SK-N-SH treated with all-trans-retinoic acid at 6 μM for 48 hours (cell line): ENCODE measurements around the gene LMNA.

Source experiments
- ATAC-seq: fragments of 200-7000 bp; cut with Tn5 transposase; 3 replicates; pipeline ENCODE4 v1.9.1; 2020; ENCODE audit warnings: mild to moderate bottlenecking, moderate library complexity
- ARNTL ChIP-seq: fragments of 450-650 bp; formaldehyde crosslinking; IDR thresholded peaks from 2 replicates; pipeline ENCODE4 v1.5.0; 2020; ENCODE audit warnings: low read depth, mild to moderate bottlenecking, moderate library complexity, borderline replicate concordance
- CREB5 ChIP-seq: fragments of 250-450 bp; sonication (Bioruptor Pico); IDR thresholded peaks from 2 replicates; pipeline ENCODE4 v1.5.1; 2020; ENCODE audit warnings: low read depth, mild to moderate bottlenecking, moderate library complexity
- CSDC2 ChIP-seq: fragments of 250-450 bp; sonication (Bioruptor Pico); IDR thresholded peaks from 2 replicates; pipeline ENCODE4 v1.5.0; 2020; ENCODE audit warnings: mild to moderate bottlenecking, moderate library complexity
- CSRNP3 ChIP-seq: fragments of 250-450 bp; sonication (Bioruptor Pico); IDR thresholded peaks from 2 replicates; pipeline ENCODE4 v1.5.1; 2021; ENCODE audit warnings: mild to moderate bottlenecking, moderate library complexity
- ESRRG ChIP-seq: fragments of 250-450 bp; sonication (Bioruptor Pico); IDR thresholded peaks from 2 replicates; pipeline ENCODE4 v1.6.1; 2021; ENCODE audit warnings: mild to moderate bottlenecking
- GLIS3 ChIP-seq: fragments of 250-450 bp; sonication (Bioruptor Pico); IDR thresholded peaks from 2 replicates; pipeline ENCODE4 v1.5.0; 2020; ENCODE audit warnings: mild to moderate bottlenecking, moderate library complexity
- PATZ1 ChIP-seq: fragments of 250-450 bp; sonication (Bioruptor Pico); IDR thresholded peaks from 2 replicates; pipeline ENCODE4 v1.8.0; 2020; ENCODE audit warnings: mild to moderate bottlenecking, moderate library complexity, borderline replicate concordance
- POU6F1 ChIP-seq: fragments of 250-450 bp; sonication (Bioruptor Pico); IDR thresholded peaks from 2 replicates; pipeline ENCODE4 v1.8.0; 2021; ENCODE audit warnings: low read depth, mild to moderate bottlenecking, moderate library complexity, borderline replicate concordance
- PPARA ChIP-seq: fragments of 250-450 bp; sonication (Bioruptor Pico); IDR thresholded peaks from 2 replicates; pipeline ENCODE4 v1.5.0; 2020; ENCODE audit warnings: mild to moderate bottlenecking, borderline replicate concordance
- SNAI2 ChIP-seq: fragments of 250-450 bp; sonication (Bioruptor Pico); IDR thresholded peaks from 2 replicates; pipeline ENCODE4 v1.5.0; 2020; ENCODE audit warnings: mild to moderate bottlenecking, moderate library complexity
- TCF4 ChIP-seq: fragments of 250-450 bp; sonication (Bioruptor Pico); IDR thresholded peaks from 2 replicates; pipeline ENCODE4 v1.8.0; 2021; ENCODE audit warnings: mild to moderate bottlenecking, moderate library complexity, borderline replicate concordance
- TOX ChIP-seq: fragments of 250-450 bp; sonication (Bioruptor Pico); IDR thresholded peaks from 2 replicates; pipeline ENCODE4 v1.8.0; 2021; ENCODE audit warnings: mild to moderate bottlenecking, moderate library complexity, borderline replicate concordance
- TSHZ2 ChIP-seq: fragments of 250-450 bp; sonication (Bioruptor Pico); IDR thresholded peaks from 2 replicates; pipeline ENCODE4 v1.5.0; 2020; ENCODE audit warnings: mild to moderate bottlenecking, moderate library complexity
- ZFP3 ChIP-seq: fragments of 250-450 bp; sonication (Bioruptor Pico); IDR thresholded peaks from 2 replicates; pipeline ENCODE4 v1.5.0; 2020; ENCODE audit warnings: mild to moderate bottlenecking, moderate library complexity
- ZFP30 ChIP-seq: fragments of 450-650 bp; formaldehyde crosslinking; IDR thresholded peaks from 2 replicates; pipeline ENCODE4 v1.5.0; 2022; ENCODE audit warnings: mild to moderate bottlenecking, moderate library complexity
- ZNF565 ChIP-seq: fragments of 450-650 bp; formaldehyde crosslinking; conservative IDR thresholded peaks from 2 replicates; pipeline ENCODE4 v1.5.0; 2020; ENCODE audit warnings: low read depth, mild to moderate bottlenecking, moderate library complexity
- ZNF70 ChIP-seq: fragments of 450-650 bp; formaldehyde crosslinking; IDR thresholded peaks from 2 replicates; pipeline ENCODE4 v1.5.0; 2020; ENCODE audit warnings: mild to moderate bottlenecking, moderate library complexity
- ZNF8 ChIP-seq: fragments of 450-650 bp; formaldehyde crosslinking; IDR thresholded peaks from 2 replicates; pipeline ENCODE4 v1.5.0; 2020; ENCODE audit warnings: mild to moderate bottlenecking, moderate library complexity

LMNA gene

GRCh38 chr1:156164125-156164831 lies 49.8 kb downstream of the LMNA start (continued):
- TF ChIP-seq PATZ1: no peak

- ATAC-seq: no peak
- TF ChIP-seq PPARA (CRISPR knock-in tag) (no peak), ZNF70 (CRISPR knock-in tag) (no peak), GLIS3 (CRISPR knock-in tag) (no peak), ZFP3 (no peak), ZFP30 (no peak), TOX (no peak), SNAI2 (no peak), ARNTL (CRISPR knock-in tag) (no peak), PATZ1 (no peak), CREB5 (CRISPR knock-in tag) (no peak), ZNF565 (CRISPR knock-in tag) (no peak), CSRNP3 (CRISPR knock-in tag) (no peak), TSHZ2 (CRISPR knock-in tag) (no peak), POU6F1 (CRISPR knock-in tag) (no peak)
These were observed 50.6 kb downstream of the LMNA start for GRCh38 chr1:156165083-156165482.

- ATAC-seq: no peak
- TF ChIP-seq CSDC2 (no peak), TCF4 (CRISPR knock-in tag) (no peak), ZNF8 (CRISPR knock-in tag) (no peak), GLIS3 (CRISPR knock-in tag) (no peak), CREB5 (CRISPR knock-in tag) (no peak), SNAI2 (no peak), ZNF70 (CRISPR knock-in tag) (no peak), ZFP30 (no peak), PPARA (CRISPR knock-in tag) (no peak), ZNF565 (CRISPR knock-in tag) (no peak), PATZ1 (no peak), POU6F1 (CRISPR knock-in tag) (no peak), ESRRG (CRISPR knock-in tag) (no peak)
These were observed 53.0 kb downstream of the LMNA start for GRCh38 chr1:156167536-156167935.
